ENCODE data around the gene ANKRD44. TPM values are rescaled to one million over a fixed set of nuclear protein-coding genes. Genes with fewer than 3 reads are reported as not detected.

The ANKRD44 gene
- total RNA-seq, 1 experiment from 2014 or later, result 7.8 TPM

DNA sequence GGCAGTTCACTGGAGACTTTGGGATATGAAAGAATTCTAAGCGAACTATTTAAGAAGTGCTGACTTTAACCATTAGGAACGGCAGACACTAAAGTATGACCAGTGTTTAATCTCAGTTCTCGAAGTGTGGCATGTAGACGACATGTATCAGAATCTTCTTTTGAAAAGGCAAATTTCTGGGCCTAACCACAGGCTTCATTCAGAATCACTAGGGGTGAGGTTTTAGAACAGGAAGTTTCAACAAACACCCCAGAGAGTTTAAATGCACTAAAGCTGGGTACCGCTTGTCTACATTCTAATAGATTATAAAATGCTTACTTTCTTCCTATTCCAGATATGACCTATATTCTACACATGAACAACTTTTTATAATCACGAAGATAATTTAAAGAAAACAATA lies 180.3 kb downstream of the ANKRD44 start:
- CTCF ChIA-PET, result no interaction called here
- no peak for ATAC-seq
- H3K27me3 ChIP-seq (ENCODE audit: control insufficient read depth, insufficient read depth, low read length), result no peaks in the 10 kb centered on the region

DNA sequence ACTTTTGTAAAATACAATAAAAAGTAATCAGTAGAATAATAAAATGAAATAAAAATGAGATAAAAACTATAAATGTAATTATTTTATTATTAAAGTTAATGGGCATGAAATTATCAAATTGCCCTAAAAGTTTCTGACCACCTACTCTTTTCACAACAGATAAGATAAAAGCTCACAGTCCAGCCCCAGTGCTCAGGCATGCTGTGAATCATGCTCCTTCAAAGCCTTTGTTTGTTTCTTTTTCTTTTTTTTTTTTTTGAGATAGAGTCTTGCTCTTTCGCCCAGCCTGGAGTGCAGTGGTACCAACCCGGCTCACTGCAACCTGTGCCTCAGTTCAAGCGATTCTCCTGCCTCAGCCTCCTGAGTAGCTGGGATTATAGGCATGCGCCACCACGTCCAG lies 181.7 kb downstream of the ANKRD44 start:
- no peaks in the 10 kb centered on the region for H3K27me3 ChIP-seq (ENCODE audit: control insufficient read depth, insufficient read depth, low read length)
- H3K9me3 ChIP-seq (ENCODE audit: control insufficient read depth, insufficient read depth, low read depth, low read length), result no peaks in the 10 kb centered on the region
- intact Hi-C loops (cut with micrococcal nuclease; ENCODE audit: unreplicated experiment) (loop anchor here (5.0 kb wide), 1 partner anchor 248 kb away; no protein-coding TSS in a partner anchor), in situ Hi-C loops (cut with HindIII; ENCODE audit: low pct_unique_long_range_greater_than_20kb, low sequenced_read_pairs) (no loop called here)
- no peak for TF ChIP-seq SIN3A (IDR thresholded peaks at IDR 0.05; ENCODE audit: borderline replicate concordance, insufficient read depth, low read depth, low read length)
- TF ChIP-seq, protein P1, sequence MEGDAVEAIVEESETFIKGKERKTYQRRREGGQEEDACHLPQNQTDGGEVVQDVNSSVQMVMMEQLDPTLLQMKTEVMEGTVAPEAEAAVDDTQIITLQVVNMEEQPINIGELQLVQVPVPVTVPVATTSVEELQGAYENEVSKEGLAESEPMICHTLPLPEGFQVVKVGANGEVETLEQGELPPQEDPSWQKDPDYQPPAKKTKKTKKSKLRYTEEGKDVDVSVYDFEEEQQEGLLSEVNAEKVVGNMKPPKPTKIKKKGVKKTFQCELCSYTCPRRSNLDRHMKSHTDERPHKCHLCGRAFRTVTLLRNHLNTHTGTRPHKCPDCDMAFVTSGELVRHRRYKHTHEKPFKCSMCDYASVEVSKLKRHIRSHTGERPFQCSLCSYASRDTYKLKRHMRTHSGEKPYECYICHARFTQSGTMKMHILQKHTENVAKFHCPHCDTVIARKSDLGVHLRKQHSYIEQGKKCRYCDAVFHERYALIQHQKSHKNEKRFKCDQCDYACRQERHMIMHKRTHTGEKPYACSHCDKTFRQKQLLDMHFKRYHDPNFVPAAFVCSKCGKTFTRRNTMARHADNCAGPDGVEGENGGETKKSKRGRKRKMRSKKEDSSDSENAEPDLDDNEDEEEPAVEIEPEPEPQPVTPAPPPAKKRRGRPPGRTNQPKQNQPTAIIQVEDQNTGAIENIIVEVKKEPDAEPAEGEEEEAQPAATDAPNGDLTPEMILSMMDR (IDR thresholded peaks at IDR 0.05), result no peak
- TF ChIP-seq TCF7L2 (IDR thresholded peaks at IDR 0.05; ENCODE audit: low read depth, low read length), result no peak
- no peak for TF ChIP-seq POLR2AphosphoS5 (IDR thresholded peaks at IDR 0.05; ENCODE audit: low read depth, low read length)
- BruUV-seq (replicated peaks), result no TSS peak
- no peak overlapping the region for H3K27ac ChIP-seq (ENCODE audit: low read length)
- H3K4me1 ChIP-seq (ENCODE audit: control insufficient read depth, insufficient read depth, low read length), result no peaks in the 10 kb centered on the region
- H3K4me3 ChIP-seq (ENCODE audit: low read depth in 2 of 2, low read length in 2 of 2), result no peak overlapping the region
- ATAC-seq (no peak), DNase-seq (ENCODE audit: low read depth, low spot score) (no peak)
- no peaks in the 10 kb centered on the region for H3K36me3 ChIP-seq (ENCODE audit: control insufficient read depth, insufficient read depth, low read length)
- ChIA-PET CTCF (no interaction called here), POLR2A (interaction anchor here (0.7 kb wide), 1 partner anchor 126 kb away, joined by 4 read pairs; no protein-coding TSS in a partner anchor)

More for the DNA sequence above, 180.3 kb downstream of the ANKRD44 start:
- intact Hi-C loops (cut with micrococcal nuclease; ENCODE audit: unreplicated experiment) (no loop called here), in situ Hi-C loops (cut with HindIII; ENCODE audit: low pct_unique_long_range_greater_than_20kb, low sequenced_read_pairs) (no loop called here)
- Histone ChIP-seq H3K4me1 (ENCODE audit: control insufficient read depth, insufficient read depth, low read length) (no peaks in the 10 kb centered on the region), H3K36me3 (ENCODE audit: control insufficient read depth, insufficient read depth, low read length) (no peaks in the 10 kb centered on the region), H3K9me3 (ENCODE audit: control insufficient read depth, insufficient read depth, low read depth, low read length) (no peaks in the 10 kb centered on the region), H3K27ac (ENCODE audit: low read length) (no peak overlapping the region), H3K4me3 (ENCODE audit: low read depth in 2 of 2, low read length in 2 of 2) (no peak overlapping the region)
- POLR2A ChIA-PET, result no interaction called here
- DNase-seq (ENCODE audit: low read depth, low spot score), result no peak
- TF ChIP-seq, protein P1 (IDR thresholded peaks at IDR 0.05), result no peak
- TF ChIP-seq, protein P2, sequence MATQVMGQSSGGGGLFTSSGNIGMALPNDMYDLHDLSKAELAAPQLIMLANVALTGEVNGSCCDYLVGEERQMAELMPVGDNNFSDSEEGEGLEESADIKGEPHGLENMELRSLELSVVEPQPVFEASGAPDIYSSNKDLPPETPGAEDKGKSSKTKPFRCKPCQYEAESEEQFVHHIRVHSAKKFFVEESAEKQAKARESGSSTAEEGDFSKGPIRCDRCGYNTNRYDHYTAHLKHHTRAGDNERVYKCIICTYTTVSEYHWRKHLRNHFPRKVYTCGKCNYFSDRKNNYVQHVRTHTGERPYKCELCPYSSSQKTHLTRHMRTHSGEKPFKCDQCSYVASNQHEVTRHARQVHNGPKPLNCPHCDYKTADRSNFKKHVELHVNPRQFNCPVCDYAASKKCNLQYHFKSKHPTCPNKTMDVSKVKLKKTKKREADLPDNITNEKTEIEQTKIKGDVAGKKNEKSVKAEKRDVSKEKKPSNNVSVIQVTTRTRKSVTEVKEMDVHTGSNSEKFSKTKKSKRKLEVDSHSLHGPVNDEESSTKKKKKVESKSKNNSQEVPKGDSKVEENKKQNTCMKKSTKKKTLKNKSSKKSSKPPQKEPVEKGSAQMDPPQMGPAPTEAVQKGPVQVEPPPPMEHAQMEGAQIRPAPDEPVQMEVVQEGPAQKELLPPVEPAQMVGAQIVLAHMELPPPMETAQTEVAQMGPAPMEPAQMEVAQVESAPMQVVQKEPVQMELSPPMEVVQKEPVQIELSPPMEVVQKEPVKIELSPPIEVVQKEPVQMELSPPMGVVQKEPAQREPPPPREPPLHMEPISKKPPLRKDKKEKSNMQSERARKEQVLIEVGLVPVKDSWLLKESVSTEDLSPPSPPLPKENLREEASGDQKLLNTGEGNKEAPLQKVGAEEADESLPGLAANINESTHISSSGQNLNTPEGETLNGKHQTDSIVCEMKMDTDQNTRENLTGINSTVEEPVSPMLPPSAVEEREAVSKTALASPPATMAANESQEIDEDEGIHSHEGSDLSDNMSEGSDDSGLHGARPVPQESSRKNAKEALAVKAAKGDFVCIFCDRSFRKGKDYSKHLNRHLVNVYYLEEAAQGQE (IDR thresholded peaks at IDR 0.05; ENCODE audit: insufficient read depth in 1 of 2, low read depth in 2 of 2, low read length in 1 of 2), result no peak
- TF ChIP-seq POLR2AphosphoS5 (IDR thresholded peaks at IDR 0.05; ENCODE audit: low read depth, low read length) (no peak), TCF7L2 (IDR thresholded peaks at IDR 0.05; ENCODE audit: low read depth, low read length) (no peak), SIN3A (IDR thresholded peaks at IDR 0.05; ENCODE audit: borderline replicate concordance, insufficient read depth, low read depth, low read length) (no peak)
- no TSS peak for BruUV-seq (replicated peaks)
